HepG2 (cell line): Measurements from ENCODE around the gene GSK3A. TPM values are rescaled to one million over a fixed set of nuclear protein-coding genes. Genes with fewer than 3 reads are reported as not detected.
A peak's percentile ranks its signal among the peaks of the same experiment; 100 is the strongest.

Source experiments
- BATF2 ChIP-seq: sonication (generic); formaldehyde crosslinking; IDR thresholded peaks from 2 replicates; pipeline ENCODE4 v1.8.0; 2022; ENCODE audit warnings: mild to moderate bottlenecking, missing genetic modification reagents, moderate library complexity
- CREM ChIP-seq, 2 experiments: sonication (generic) in 1 of 2; formaldehyde crosslinking in 1 of 2; IDR thresholded peaks; 2 replicates each; pipeline versions ENCODE4 v1.4.0 to v1.6.1; 2016 to 2020; ENCODE audit warnings: antibody characterized with exemption in 1 of 2, mild to moderate bottlenecking in 1 of 2, missing genetic modification reagents in 1 of 2
- E2F2 ChIP-seq: sonication (generic); formaldehyde crosslinking; IDR thresholded peaks from 2 replicates; pipeline ENCODE4 v1.4.0; 2020; ENCODE audit warnings: missing genetic modification reagents, borderline replicate concordance
- EED ChIP-seq: sonication (generic); formaldehyde crosslinking; IDR thresholded peaks from 2 replicates; pipeline ENCODE4 v1.5.0; 2020; ENCODE audit warnings: mild to moderate bottlenecking, missing genetic modification reagents
- EHMT2 ChIP-seq: fragments of 200-600 bp; sonication (generic); IDR thresholded peaks from 2 replicates; pipeline ENCODE4 v1.7.0; 2017; ENCODE audit warnings: antibody characterized with exemption, low read depth, low read length, borderline replicate concordance
- GTF3A ChIP-seq: sonication (generic); formaldehyde crosslinking; conservative IDR thresholded peaks from 2 replicates; pipeline ENCODE4 v1.4.0; 2020; ENCODE audit warnings: mild to moderate bottlenecking, missing genetic modification reagents
- HDAC1 ChIP-seq: sonication (generic); formaldehyde crosslinking; IDR thresholded peaks from 2 replicates; pipeline ENCODE4 v1.5.1; 2020; ENCODE audit warnings: mild to moderate bottlenecking, missing genetic modification reagents
- HDAC6 ChIP-seq: fragments of 200-600 bp; sonication (generic); IDR thresholded peaks from 2 replicates; pipeline ENCODE4 v1.7.0; 2017; ENCODE audit warnings: mild to moderate bottlenecking, antibody characterized with exemption, low read length, low read depth
- HNF4G ChIP-seq, 2 experiments: sonication (generic) in 1 of 2; formaldehyde crosslinking in 1 of 2; IDR thresholded peaks; 2 replicates each; pipeline versions ENCODE4 v1.4.0 to v1.6.1; 2011 to 2020; ENCODE audit warnings: borderline replicate concordance in 2 of 2, low read depth in 2 of 2, mild to moderate bottlenecking in 2 of 2, low read length in 1 of 2, missing genetic modification reagents in 1 of 2, moderate library complexity in 1 of 2
- KLF16 ChIP-seq, 2 experiments: sonication (generic) in 1 of 2; formaldehyde crosslinking in 1 of 2; IDR thresholded peaks; 2 replicates each; pipeline versions ENCODE4 v1.6.1 to v1.8.0; 2016 to 2023; ENCODE audit warnings: missing genetic modification reagents in 2 of 2, missing compliant biosample characterization in 1 of 2
- MEIS2 ChIP-seq: sonication (generic); formaldehyde crosslinking; IDR thresholded peaks from 2 replicates; pipeline ENCODE4 v1.9.0; 2021; ENCODE audit warnings: mild to moderate bottlenecking, missing genetic modification reagents
- NR2F1 ChIP-seq, 2 experiments: fragments of 450-650 bp in 1 of 2; formaldehyde crosslinking in 1 of 2; IDR thresholded peaks; 2 replicates each; pipeline versions ENCODE4 v1.5.0 to v1.6.1; 2016 to 2020; ENCODE audit warnings: mild to moderate bottlenecking in 1 of 2, missing compliant biosample characterization in 1 of 2, missing genetic modification reagents in 1 of 2, moderate library complexity in 1 of 2
- STAG1 ChIP-seq: sonication (generic); formaldehyde crosslinking; IDR thresholded peaks from 2 replicates; pipeline ENCODE4 v1.4.0; 2020; ENCODE audit warnings: missing genetic modification reagents
- TBX2 ChIP-seq: sonication (generic); formaldehyde crosslinking; IDR thresholded peaks from 2 replicates; pipeline ENCODE4 v1.5.0; 2020; ENCODE audit warnings: missing genetic modification reagents, mild to moderate bottlenecking, borderline replicate concordance
- TEAD2 ChIP-seq: sonication (generic); formaldehyde crosslinking; IDR thresholded peaks from 2 replicates; pipeline ENCODE4 v1.9.0; 2021; ENCODE audit warnings: missing genetic modification reagents
- ZFX ChIP-seq: sonication (generic); formaldehyde crosslinking; IDR thresholded peaks from 2 replicates; pipeline ENCODE4 v1.4.0; 2020; ENCODE audit warnings: mild to moderate bottlenecking, low read depth, missing genetic modification reagents, moderate library complexity
- ZNF326 ChIP-seq: sonication (generic); formaldehyde crosslinking; IDR thresholded peaks from 2 replicates; pipeline ENCODE4 v1.4.0; 2020; ENCODE audit warnings: missing genetic modification reagents, borderline replicate concordance
- ZNF331 ChIP-seq: sonication (generic); formaldehyde crosslinking; IDR thresholded peaks from 2 replicates; pipeline ENCODE4 v1.4.0; 2020; ENCODE audit warnings: missing genetic modification reagents
- ZNF513 ChIP-seq: sonication (generic); formaldehyde crosslinking; conservative IDR thresholded peaks from 2 replicates; pipeline ENCODE4 v1.5.0; 2020; ENCODE audit warnings: missing genetic modification reagents
- ZNF547 ChIP-seq: sonication (generic); formaldehyde crosslinking; IDR thresholded peaks from 2 replicates; pipeline ENCODE4 v1.5.1; 2020; ENCODE audit warnings: mild to moderate bottlenecking, missing genetic modification reagents
- polyA plus RNA-seq, 8 experiments: library from polyadenylated mRNA; depleted of rRNA in 3 of 8; stranded (reverse) in 7 of 8; unstranded in 1 of 8; fragments of >200 nt; fragmentation: Illumina TruSeq in 4 of 8; extraction: Trizol in 4 of 8; gene quantifications; 2 replicates each; pipeline versions ENCODE4 v1.2.1 to v1.2.3, GENCODE V29; 2011 to 2016; ENCODE audit warnings: low read depth in 4 of 8, missing spikeins in 1 of 8, mixed read lengths in 1 of 8; ENCODE audit not compliant: insufficient read depth in 1 of 8
- total RNA-seq, 5 experiments: library from RNA; depleted of rRNA; stranded (reverse); fragments of >200 nt; fragmentation: Illumina TruSeq; extraction: Trizol; gene quantifications; 2 replicates each; pipeline ENCODE4 v1.2.3, GENCODE V29; 2016; ENCODE audit warnings: low read depth in 1 of 5
- TF ChIP-seq, protein P1 (sequence below): sonication (generic); formaldehyde crosslinking; conservative IDR thresholded peaks from 2 replicates; pipeline ENCODE4 v1.4.0; 2020; ENCODE audit warnings: missing genetic modification reagents
- TF ChIP-seq, protein P2 (sequence below): sonication (generic); formaldehyde crosslinking; IDR thresholded peaks from 2 replicates; pipeline ENCODE4 v1.5.0; 2020; ENCODE audit warnings: mild to moderate bottlenecking, missing genetic modification reagents

The GSK3A gene
- total and polyA plus RNA-seq, 2 of the 13 experiments (the other 11 are each of a cell fraction or from before 2014, with no cell fraction given), result 16.9 to 52.5 TPM

DNA sequence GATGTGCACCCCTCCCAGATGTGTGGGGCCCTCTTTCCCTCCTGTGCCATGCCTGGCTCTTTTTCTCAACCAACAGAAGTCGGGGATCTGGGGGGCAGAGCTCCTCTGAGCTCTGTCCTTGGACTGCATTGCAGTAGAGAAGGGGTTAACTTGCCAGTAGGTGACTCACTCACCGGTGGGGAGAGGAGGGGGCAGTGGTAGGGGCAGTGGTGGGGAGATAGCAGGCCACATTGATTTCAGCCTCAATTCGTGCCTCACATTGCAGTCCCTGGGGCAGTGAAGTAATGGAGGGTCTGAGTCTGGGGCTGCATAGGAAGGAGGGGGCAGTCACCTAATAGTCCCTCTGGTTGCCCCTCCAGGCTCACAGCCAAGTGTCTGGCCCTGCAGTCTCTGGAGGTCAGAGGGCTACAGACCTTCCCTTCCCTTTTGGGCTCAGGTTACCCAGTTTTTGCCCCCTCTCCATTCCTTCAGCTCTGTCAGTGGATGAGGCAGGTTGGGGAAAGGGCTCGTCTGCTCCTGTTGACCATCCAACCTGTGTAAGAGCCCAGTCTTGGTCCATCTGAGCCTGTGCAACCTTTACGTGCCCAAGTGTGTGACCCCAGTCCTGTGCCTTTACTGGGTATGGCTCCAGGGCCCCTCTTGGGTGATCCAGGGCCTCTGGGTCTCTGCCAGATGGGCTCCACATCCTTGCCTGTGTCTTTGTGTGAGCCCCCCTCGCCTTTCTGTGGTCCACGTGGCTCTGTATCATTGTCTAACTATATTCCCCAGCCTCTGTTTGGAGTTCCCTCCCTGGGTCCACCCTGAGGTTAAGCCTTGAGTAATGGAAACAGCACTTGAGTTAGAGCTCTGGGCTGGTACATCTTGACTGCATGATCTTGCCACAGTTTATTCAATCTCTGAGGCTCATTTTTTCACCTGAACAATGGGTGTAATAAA is 39.7 kb upstream of the GSK3A start (continued):
- TF ChIP-seq, protein P1, sequence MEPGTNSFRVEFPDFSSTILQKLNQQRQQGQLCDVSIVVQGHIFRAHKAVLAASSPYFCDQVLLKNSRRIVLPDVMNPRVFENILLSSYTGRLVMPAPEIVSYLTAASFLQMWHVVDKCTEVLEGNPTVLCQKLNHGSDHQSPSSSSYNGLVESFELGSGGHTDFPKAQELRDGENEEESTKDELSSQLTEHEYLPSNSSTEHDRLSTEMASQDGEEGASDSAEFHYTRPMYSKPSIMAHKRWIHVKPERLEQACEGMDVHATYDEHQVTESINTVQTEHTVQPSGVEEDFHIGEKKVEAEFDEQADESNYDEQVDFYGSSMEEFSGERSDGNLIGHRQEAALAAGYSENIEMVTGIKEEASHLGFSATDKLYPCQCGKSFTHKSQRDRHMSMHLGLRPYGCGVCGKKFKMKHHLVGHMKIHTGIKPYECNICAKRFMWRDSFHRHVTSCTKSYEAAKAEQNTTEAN (CRISPR knock-in tag), result no peak
- no peak for TF ChIP-seq E2F2
- no peak for TF ChIP-seq ZNF547 (CRISPR knock-in tag)
- no peak for TF ChIP-seq KLF16 (CRISPR knock-in tag; IDR thresholded peaks at IDR 0.05)
- TF ChIP-seq, protein P2, sequence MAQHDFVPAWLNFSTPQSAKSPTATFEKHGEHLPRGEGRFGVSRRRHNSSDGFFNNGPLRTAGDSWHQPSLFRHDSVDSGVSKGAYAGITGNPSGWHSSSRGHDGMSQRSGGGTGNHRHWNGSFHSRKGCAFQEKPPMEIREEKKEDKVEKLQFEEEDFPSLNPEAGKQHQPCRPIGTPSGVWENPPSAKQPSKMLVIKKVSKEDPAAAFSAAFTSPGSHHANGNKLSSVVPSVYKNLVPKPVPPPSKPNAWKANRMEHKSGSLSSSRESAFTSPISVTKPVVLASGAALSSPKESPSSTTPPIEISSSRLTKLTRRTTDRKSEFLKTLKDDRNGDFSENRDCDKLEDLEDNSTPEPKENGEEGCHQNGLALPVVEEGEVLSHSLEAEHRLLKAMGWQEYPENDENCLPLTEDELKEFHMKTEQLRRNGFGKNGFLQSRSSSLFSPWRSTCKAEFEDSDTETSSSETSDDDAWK, result no peak
- TF ChIP-seq TBX2 (CRISPR knock-in tag), result no peak
- no peak for TF ChIP-seq EHMT2
- 0 out of 4 replicates have a peak, but pooled peaks of 1 of the 2 experiments have one; percentile 12 for TF ChIP-seq NR2F1 (CRISPR knock-in tag; IDR thresholded peaks at IDR 0.05)
- TF ChIP-seq ZFX (CRISPR knock-in tag), result peak; percentile 43
- no peak for TF ChIP-seq GTF3A (CRISPR knock-in tag)
- peak; percentile 55; the same call in 1 of the 2 replicates for TF ChIP-seq HDAC1
- no peak for TF ChIP-seq MEIS2 (CRISPR knock-in tag)
- TF ChIP-seq STAG1 (CRISPR knock-in tag), result no peak
- TF ChIP-seq ZNF331 (CRISPR knock-in tag), result no peak; the same call in 1 of the 2 replicates
- TF ChIP-seq ZNF513 (CRISPR knock-in tag), result no peak
- no peak for TF ChIP-seq EED (CRISPR knock-in tag)
- TF ChIP-seq ZNF326 (CRISPR knock-in tag), result no peak
- TF ChIP-seq CREM (IDR thresholded peaks at IDR 0.05), result no peak; the same call in none of the 2 replicates
- TF ChIP-seq CREM (CRISPR knock-in tag; IDR thresholded peaks at IDR 0.05), result no peak
- TF ChIP-seq TEAD2 (CRISPR knock-in tag), result no peak
- TF ChIP-seq HNF4G (IDR thresholded peaks at IDR 0.05; ENCODE audit: borderline replicate concordance, low read depth, low read length), result no peak
- TF ChIP-seq HNF4G (CRISPR knock-in tag; IDR thresholded peaks at IDR 0.05; ENCODE audit: borderline replicate concordance, low read depth), result no peak
- TF ChIP-seq BATF2 (CRISPR knock-in tag), result no peak
- TF ChIP-seq HDAC6, result no peak
